IPS-20b (cell line): ENCODE measurements around the gene HOXA2.
A peak's percentile ranks its signal among the peaks of the same experiment; 100 is the strongest.

ENCODE experiments used
- H3K27ac ChIP-seq: one replicate; pipeline ENCODE4 v1.5.1; 2013; ENCODE audit warnings: low read length
- H3K27me3 ChIP-seq: 2 replicates; pipeline ENCODE4 v1.6.1; 2013; ENCODE audit warnings: mild to moderate bottlenecking, low read length, inconsistent platforms; ENCODE audit not compliant: insufficient read depth
- H3K36me3 ChIP-seq: 2 replicates; pipeline ENCODE4 v1.6.1; 2013; ENCODE audit warnings: low read depth, mild to moderate bottlenecking, inconsistent platforms, low read length, moderate library complexity; ENCODE audit not compliant: insufficient read depth
- H3K4me1 ChIP-seq: 2 replicates; pipeline ENCODE4 v1.6.1; 2013; ENCODE audit warnings: mild to moderate bottlenecking, control low read depth, inconsistent platforms, low read length, moderate library complexity; ENCODE audit not compliant: insufficient read depth
- H3K4me3 ChIP-seq: 2 replicates; pipeline ENCODE4 v1.5.1; 2013; ENCODE audit warnings: mild to moderate bottlenecking, low read length, inconsistent platforms
- H3K9ac ChIP-seq: 2 replicates; pipeline ENCODE4 v1.6.1; 2013; ENCODE audit warnings: low read depth, mild to moderate bottlenecking, inconsistent platforms, low read length, moderate library complexity
- H3K9me3 ChIP-seq: 2 replicates; pipeline ENCODE4 v1.6.1; 2013; ENCODE audit warnings: mild to moderate bottlenecking, low read depth, low read length, inconsistent platforms; ENCODE audit not compliant: insufficient read depth

The HOXA2 gene

GRCh38 chr7:27102581-27103442 is at the start of gene HOXA2:
Gene HOXA2, minus strand, starts transcription at chr7:27102683. Its CDS starts 183 bp downstream, at chr7:27102500.
- H3K9me3 ChIP-seq: peaks cover 4% of the 10 kb centered on the region; the same call in 1 of the 2 replicates
- no peaks in the 10 kb centered on the region for H3K36me3 ChIP-seq
- H3K9ac ChIP-seq: no peak within 1 kb of the TSS
- peaks cover 100% of the 10 kb centered on the region for H3K27me3 ChIP-seq
- peak within 1 kb of the TSS; percentile 43; the same call in 1 of the 2 replicates for H3K4me3 ChIP-seq
- no peak within 1 kb of the TSS for H3K27ac ChIP-seq
- H3K4me1 ChIP-seq: peaks cover 10% of the 10 kb centered on the region

GRCh38 chr7:27151341-27151930 is 49.0 kb upstream of the HOXA2 start:
- Histone ChIP-seq H3K36me3 (no peaks in the 10 kb centered on the region), H3K27me3 (peaks cover 100% of the 10 kb centered on the region), H3K27ac (no peak overlapping the region), H3K4me3 (peak overlapping the region; percentile 29; the same call in 1 of the 2 replicates), H3K4me1 (no peaks in the 10 kb centered on the region), H3K9ac (no peak overlapping the region), H3K9me3 (peaks cover 19% of the 10 kb centered on the region; the same call in 1 of the 2 replicates)

- no peak overlapping the region for H3K9ac ChIP-seq
- no peak overlapping the region for H3K27ac ChIP-seq
- no peaks in the 10 kb centered on the region for H3K36me3 ChIP-seq
- peak overlapping the region; percentile 29; the same call in 1 of the 2 replicates for H3K4me3 ChIP-seq
- H3K27me3 ChIP-seq: peaks cover 100% of the 10 kb centered on the region
- H3K4me1 ChIP-seq: no peaks in the 10 kb centered on the region
- peaks cover 20% of the 10 kb centered on the region; the same call in 1 of the 2 replicates for H3K9me3 ChIP-seq
Observed at GRCh38 chr7:27150568-27151340, 48.3 kb upstream of the HOXA2 start.

GRCh38 chr7:27149842-27150567 is 47.5 kb upstream of the HOXA2 start:
- H3K4me1 ChIP-seq: no peaks in the 10 kb centered on the region
- H3K4me3 ChIP-seq: no peak overlapping the region
- no peak overlapping the region for H3K9ac ChIP-seq
- no peak overlapping the region for H3K27ac ChIP-seq
- peaks cover 17% of the 10 kb centered on the region; the same call in 1 of the 2 replicates for H3K9me3 ChIP-seq
- no peaks in the 10 kb centered on the region for H3K36me3 ChIP-seq
- peaks cover 100% of the 10 kb centered on the region for H3K27me3 ChIP-seq

GRCh38 chr7:27148756-27149641 is 46.5 kb upstream of the HOXA2 start:
- H3K27me3 ChIP-seq: peaks cover 100% of the 10 kb centered on the region
- no peak overlapping the region for H3K9ac ChIP-seq
- no peaks in the 10 kb centered on the region for H3K36me3 ChIP-seq
- H3K27ac ChIP-seq: no peak overlapping the region
- no peak overlapping the region for H3K4me3 ChIP-seq
- H3K4me1 ChIP-seq: no peaks in the 10 kb centered on the region
- peaks cover 12% of the 10 kb centered on the region; the same call in 1 of the 2 replicates for H3K9me3 ChIP-seq

- peaks cover 100% of the 10 kb centered on the region for H3K27me3 ChIP-seq
- H3K27ac ChIP-seq: no peak overlapping the region
- H3K4me1 ChIP-seq: no peaks in the 10 kb centered on the region
- H3K36me3 ChIP-seq: no peaks in the 10 kb centered on the region
- no peak overlapping the region for H3K9ac ChIP-seq
- peaks cover 9% of the 10 kb centered on the region; the same call in 1 of the 2 replicates for H3K9me3 ChIP-seq
- H3K4me3 ChIP-seq: no peak overlapping the region
Observed at GRCh38 chr7:27148031-27148755, 45.7 kb upstream of the HOXA2 start.

- Histone ChIP-seq H3K36me3 (no peaks in the 10 kb centered on the region), H3K9me3 (peaks cover 9% of the 10 kb centered on the region; the same call in 1 of the 2 replicates), H3K9ac (no peak within 1 kb of the TSS), H3K4me3 (no peak within 1 kb of the TSS), H3K27ac (no peak within 1 kb of the TSS), H3K27me3 (peaks cover 100% of the 10 kb centered on the region), H3K4me1 (no peaks in the 10 kb centered on the region)
Observed at GRCh38 chr7:27147199-27148030, 44.9 kb upstream of the HOXA2 start, which contains the start of gene HOXA6. Gene HOXA6, minus strand, starts transcription at chr7:27147774. Its CDS starts 25 bp downstream, at chr7:27147749.

- Histone ChIP-seq H3K9ac (no peak overlapping the region), H3K9me3 (peaks cover 11% of the 10 kb centered on the region; the same call in 1 of the 2 replicates), H3K36me3 (no peaks in the 10 kb centered on the region), H3K4me3 (no peak overlapping the region), H3K27me3 (peaks cover 100% of the 10 kb centered on the region), H3K4me1 (no peaks in the 10 kb centered on the region), H3K27ac (no peak overlapping the region)
Observed at GRCh38 chr7:27146491-27147198, 44.2 kb upstream of the HOXA2 start.

GRCh38 chr7:27145914-27146412 is 43.5 kb upstream of the HOXA2 start:
- Histone ChIP-seq H3K27ac (no peak overlapping the region), H3K9ac (no peak overlapping the region), H3K36me3 (no peaks in the 10 kb centered on the region), H3K4me1 (no peaks in the 10 kb centered on the region), H3K27me3 (peaks cover 100% of the 10 kb centered on the region), H3K9me3 (peaks cover 14% of the 10 kb centered on the region; the same call in 1 of the 2 replicates), H3K4me3 (no peak overlapping the region)
